Trophoblast cell (in vitro differentiated cells and primary cell): Measurements from ENCODE around the gene CARD19.
"Not testable (repeated sequence)": the region's sequence is repeated elsewhere in the genome, so short reads cannot be mapped to it uniquely, and the experiment has no call there.

Experiments used
- DNase-seq, 2 donors: peaks; one replicate each; pipeline ENCODE4 v3.0.0-alpha.2; 2016
- H2AFZ ChIP-seq: 2 replicates; pipeline ENCODE4 v1.6.1; 2013; ENCODE audit warnings: low read length, moderate library complexity, mild to moderate bottlenecking; ENCODE audit not compliant: insufficient read depth, poor library complexity
- H2AK5ac ChIP-seq: 2 replicates; pipeline ENCODE4 v1.6.1; 2013; ENCODE audit warnings: mild to moderate bottlenecking, low read length
- H2BK120ac ChIP-seq: 2 replicates; pipeline ENCODE4 v1.6.1; 2013; ENCODE audit warnings: low read length, mild to moderate bottlenecking, moderate library complexity; ENCODE audit not compliant: insufficient read depth, poor library complexity
- H2BK12ac ChIP-seq: 2 replicates; pipeline ENCODE4 v1.6.1; 2013; ENCODE audit warnings: mild to moderate bottlenecking, low read length, moderate library complexity
- H2BK5ac ChIP-seq: 2 replicates; pipeline ENCODE4 v1.6.1; 2013; ENCODE audit warnings: low read length, low read depth, moderate library complexity, mild to moderate bottlenecking; ENCODE audit not compliant: poor library complexity
- H3K14ac ChIP-seq: 2 replicates; pipeline ENCODE4 v1.6.1; 2013; ENCODE audit warnings: mild to moderate bottlenecking, low read length
- H3K18ac ChIP-seq: 2 replicates; pipeline ENCODE4 v1.6.1; 2013; ENCODE audit warnings: mild to moderate bottlenecking, low read length
- H3K23ac ChIP-seq: 2 replicates; pipeline ENCODE4 v1.6.1; 2013; ENCODE audit warnings: low read length
- H3K27ac ChIP-seq: 2 replicates; pipeline ENCODE4 v1.5.1; 2013; ENCODE audit warnings: low read depth, mild to moderate bottlenecking, inconsistent platforms, low read length, moderate library complexity
- H3K27me3 ChIP-seq: 2 replicates; pipeline ENCODE4 v1.6.1; 2013; ENCODE audit warnings: inconsistent platforms, mild to moderate bottlenecking, low read length, moderate library complexity; ENCODE audit not compliant: insufficient read depth
- H3K36me3 ChIP-seq, 2 experiments: 1 replicate in 1 of 2; 2 replicates in 1 of 2; pipeline ENCODE4 v1.6.1; 2013; ENCODE audit warnings: low read length in 2 of 2, mild to moderate bottlenecking in 2 of 2, moderate library complexity in 1 of 2; ENCODE audit not compliant: insufficient read depth in 2 of 2, control insufficient read depth in 1 of 2
- H3K4ac ChIP-seq: 2 replicates; pipeline ENCODE4 v1.6.1; 2013; ENCODE audit warnings: low read depth, mild to moderate bottlenecking, low read length, moderate library complexity
- H3K4me1 ChIP-seq, 2 experiments: 1 replicate in 1 of 2; 2 replicates in 1 of 2; pipeline ENCODE4 v1.6.1; 2013; ENCODE audit warnings: low read length in 2 of 2, mild to moderate bottlenecking in 2 of 2, moderate library complexity in 1 of 2; ENCODE audit not compliant: insufficient read depth in 2 of 2, control insufficient read depth in 1 of 2
- H3K4me2 ChIP-seq: 2 replicates; pipeline ENCODE4 v1.6.1; 2013; ENCODE audit warnings: inconsistent platforms, mild to moderate bottlenecking, low read length, moderate library complexity
- H3K4me3 ChIP-seq: 2 replicates; pipeline ENCODE4 v1.5.1; 2013; ENCODE audit warnings: mild to moderate bottlenecking, low read depth, low read length, inconsistent platforms
- H3K79me1 ChIP-seq: one replicate; pipeline ENCODE4 v1.6.1; 2013; ENCODE audit warnings: low read length
- H3K79me2 ChIP-seq: 2 replicates; pipeline ENCODE4 v1.6.1; 2013; ENCODE audit warnings: low read length, mild to moderate bottlenecking; ENCODE audit not compliant: control insufficient read depth, insufficient read depth, poor library complexity
- H3K9ac ChIP-seq: 2 replicates; pipeline ENCODE4 v1.6.1; 2013; ENCODE audit warnings: mild to moderate bottlenecking, low read length
- H3K9me3 ChIP-seq: 2 replicates; pipeline ENCODE4 v1.6.1; 2013; ENCODE audit warnings: low read depth, mild to moderate bottlenecking, control low read depth, inconsistent platforms, low read length; ENCODE audit not compliant: insufficient read depth
- H4K12ac ChIP-seq: 2 replicates; pipeline ENCODE4 v1.6.1; 2013; ENCODE audit warnings: low read depth, mild to moderate bottlenecking, low read length, moderate library complexity
- H4K8ac ChIP-seq: 2 replicates; pipeline ENCODE4 v1.6.1; 2013; ENCODE audit warnings: low read depth, mild to moderate bottlenecking, low read length, moderate library complexity
- H4K91ac ChIP-seq: one replicate; pipeline ENCODE4 v1.6.1; 2013; ENCODE audit warnings: low read depth, mild to moderate bottlenecking, low read length, moderate library complexity
- WGBS: extraction: QIAGEN DNeasy Blood & Tissue Kit; methylation state at CpG from one replicate; pipeline ENCODE4 v1.1.7; 2013; ENCODE audit warnings: missing lambda C conversion rate; ENCODE audit not compliant: insufficient read length, insufficient coverage; ENCODE audit errors: extremely low coverage; 5-methylcytosine and 5-hydroxymethylcytosine counted together

The CARD19 gene

GRCh38 chr9:93143830-93144530 is 48.0 kb downstream of the CARD19 start:
- H3K18ac ChIP-seq = no peak overlapping the region
- no peak overlapping the region for H3K4me2 ChIP-seq
- no peak overlapping the region for H4K12ac ChIP-seq
- no CpG with 5 or more reads among the region's 15 CpGs for WGBS
- no peaks in the 10 kb centered on the region for H3K36me3 ChIP-seq
- no peak overlapping the region for H3K14ac ChIP-seq
- no peaks in the 10 kb centered on the region for H3K27me3 ChIP-seq
- H3K9ac ChIP-seq = no peak overlapping the region
- no peak overlapping the region for H3K23ac ChIP-seq
- no peak overlapping the region for H3K27ac ChIP-seq
- peaks cover 0 to 4% of the 10 kb centered on the region in 2 experiments for H3K4me1 ChIP-seq
- no peak overlapping the region for H4K91ac ChIP-seq
- H2AK5ac ChIP-seq = no peak overlapping the region
- H3K79me2 ChIP-seq = no peaks in the 10 kb centered on the region
- no peak overlapping the region for H3K4me3 ChIP-seq
- DNase-seq = no peak
- no peaks in the 10 kb centered on the region for H3K79me1 ChIP-seq
- peaks cover 5% of the 10 kb centered on the region for H3K9me3 ChIP-seq
- H4K8ac ChIP-seq = no peak overlapping the region
- H3K4ac ChIP-seq = no peak overlapping the region
- no peak overlapping the region for H2BK12ac ChIP-seq
- no peak overlapping the region for H2BK5ac ChIP-seq
- H2AFZ ChIP-seq = no peak overlapping the region
- H2BK120ac ChIP-seq = no peak overlapping the region

- DNase-seq = peak in 1 of 2 donors; percentile 18
Observed at GRCh38 chr9:93146696-93147095, 50.7 kb downstream of the CARD19 start.

GRCh38 chr9:93147632-93148031 is 51.6 kb downstream of the CARD19 start:
- Histone ChIP-seq H3K4me3 (no peak overlapping the region), H3K79me1 (no peaks in the 10 kb centered on the region), H4K91ac (no peak overlapping the region), H3K27me3 (no peaks in the 10 kb centered on the region), H2AFZ (no peak overlapping the region), H2BK120ac (no peak overlapping the region), H3K4me2 (no peak overlapping the region), H4K12ac (no peak overlapping the region), H2BK12ac (no peak overlapping the region), H3K9ac (no peak overlapping the region), H3K4me1 (peaks cover 0 to 4% of the 10 kb centered on the region in 2 experiments), H4K8ac (no peak overlapping the region), H3K36me3 (no peaks in the 10 kb centered on the region), H3K27ac (no peak overlapping the region), H3K9me3 (peaks cover 5% of the 10 kb centered on the region), H3K79me2 (no peaks in the 10 kb centered on the region), H3K14ac (no peak overlapping the region), H3K23ac (no peak overlapping the region), H3K4ac (no peak overlapping the region), H3K18ac (no peak overlapping the region), H2AK5ac (no peak overlapping the region), H2BK5ac (no peak overlapping the region)
- no peak for DNase-seq
- no CpG with 5 or more reads among the region's 2 CpGs for WGBS

More at GRCh38 chr9:93146696-93147095, 50.7 kb downstream of the CARD19 start:
- H2BK5ac ChIP-seq, H3K14ac ChIP-seq, H3K4me3 ChIP-seq, H3K4me2 ChIP-seq, H2AK5ac ChIP-seq, H3K27me3 ChIP-seq, H3K18ac ChIP-seq, H2BK120ac ChIP-seq, H4K12ac ChIP-seq, H3K79me2 ChIP-seq, H2BK12ac ChIP-seq, H3K36me3 ChIP-seq, H3K27ac ChIP-seq, H3K4me1 ChIP-seq, H3K23ac ChIP-seq, H4K91ac ChIP-seq, H3K9me3 ChIP-seq, H2AFZ ChIP-seq, H4K8ac ChIP-seq, H3K4ac ChIP-seq, H3K9ac ChIP-seq, H3K79me1 ChIP-seq: not testable (repeated sequence)
- WGBS = no CpG with 5 or more reads among the region's 6 CpGs

- Histone ChIP-seq H2BK120ac (no peak overlapping the region), H3K4me1 (peaks cover 0 to 3% of the 10 kb centered on the region in 2 experiments), H4K91ac (no peak overlapping the region), H3K9ac (no peak overlapping the region), H3K4ac (no peak overlapping the region), H3K36me3 (no peaks in the 10 kb centered on the region), H2AFZ (no peak overlapping the region), H2BK5ac (no peak overlapping the region), H4K8ac (no peak overlapping the region), H3K27ac (no peak overlapping the region), H2BK12ac (no peak overlapping the region), H2AK5ac (no peak overlapping the region), H3K9me3 (peaks cover 5% of the 10 kb centered on the region), H3K27me3 (no peaks in the 10 kb centered on the region), H3K4me3 (no peak overlapping the region), H3K23ac (no peak overlapping the region), H3K79me1 (no peaks in the 10 kb centered on the region), H3K4me2 (no peak overlapping the region), H3K14ac (no peak overlapping the region), H4K12ac (no peak overlapping the region), H3K79me2 (no peaks in the 10 kb centered on the region), H3K18ac (no peak overlapping the region)
- no peak for DNase-seq
- no CpG with 5 or more reads among the region's 2 CpGs for WGBS
Observed at GRCh38 chr9:93148721-93149120, 52.7 kb downstream of the CARD19 start.
